ENCODE measurements around the gene ZCCHC24.

Gene ZCCHC24

GRCh38 chr10:79429751-79430150, 15.7 kb downstream of the ZCCHC24 start:
- H3K4me1 ChIP-seq (ENCODE audit: control insufficient read depth in 1 of 2, insufficient read depth in 2 of 2, low read length in 2 of 2): peaks cover 15 to 16% of the 10 kb centered on the region in 2 experiments
- DNase-seq: no peak
- H3K14ac ChIP-seq (ENCODE audit: low read length): no peak overlapping the region
- H2AK5ac ChIP-seq (ENCODE audit: low read length): no peak overlapping the region
- no peak overlapping the region for H3K4me3 ChIP-seq (ENCODE audit: low read depth, low read length)
- no peak overlapping the region for H2BK120ac ChIP-seq (ENCODE audit: insufficient read depth, low read length, poor library complexity)
- H3K4me2 ChIP-seq (ENCODE audit: low read length): no peak overlapping the region
- no peaks in the 10 kb centered on the region for H3K27me3 ChIP-seq (ENCODE audit: insufficient read depth, low read length)
- no CpG with 5 or more reads among the region's 4 CpGs for WGBS (ENCODE audit: extremely low coverage, insufficient coverage, insufficient read length)
- H3K23ac ChIP-seq (ENCODE audit: low read length): no peak overlapping the region
- H3K79me2 ChIP-seq (ENCODE audit: control insufficient read depth, insufficient read depth, low read length, poor library complexity): no peaks in the 10 kb centered on the region
- H3K18ac ChIP-seq (ENCODE audit: low read length): no peak overlapping the region
- no peak overlapping the region for H2BK12ac ChIP-seq (ENCODE audit: low read length)
- H3K27ac ChIP-seq (ENCODE audit: low read depth, low read length): no peak overlapping the region
- no peak overlapping the region for H2BK5ac ChIP-seq (ENCODE audit: low read depth, low read length, poor library complexity)
- H4K12ac ChIP-seq (ENCODE audit: low read depth, low read length): no peak overlapping the region
- H4K91ac ChIP-seq (ENCODE audit: low read depth, low read length): no peak overlapping the region
- H3K4ac ChIP-seq (ENCODE audit: low read depth, low read length): no peak overlapping the region
- H3K79me1 ChIP-seq (ENCODE audit: low read length): no peaks in the 10 kb centered on the region
- no peak overlapping the region for H2AFZ ChIP-seq (ENCODE audit: insufficient read depth, low read length, poor library complexity)
- no peak overlapping the region for H3K9ac ChIP-seq (ENCODE audit: low read length)
- H3K36me3 ChIP-seq (ENCODE audit: control insufficient read depth in 1 of 2, insufficient read depth in 2 of 2, low read length in 2 of 2): peaks cover 0 to 2% of the 10 kb centered on the region in 2 experiments
- H3K9me3 ChIP-seq (ENCODE audit: insufficient read depth, low read depth, low read length): peaks cover 8% of the 10 kb centered on the region
- no peak overlapping the region for H4K8ac ChIP-seq (ENCODE audit: low read depth, low read length)

GRCh38 chr10:79427965-79428364, 17.5 kb downstream of the ZCCHC24 start:
- peaks cover 0 to 2% of the 10 kb centered on the region in 2 experiments for H3K36me3 ChIP-seq (ENCODE audit: control insufficient read depth in 1 of 2, insufficient read depth in 2 of 2, low read length in 2 of 2)

GRCh38 chr10:79425074-79425532, 20.3 kb downstream of the ZCCHC24 start:
- H3K4ac ChIP-seq (ENCODE audit: low read depth, low read length): no peak overlapping the region
- peaks cover 4% of the 10 kb centered on the region for H3K9me3 ChIP-seq (ENCODE audit: insufficient read depth, low read depth, low read length)
- no peak overlapping the region for H3K23ac ChIP-seq (ENCODE audit: low read length)
- no peak overlapping the region for H4K8ac ChIP-seq (ENCODE audit: low read depth, low read length)
- H2BK5ac ChIP-seq (ENCODE audit: low read depth, low read length, poor library complexity): no peak overlapping the region
- H3K27me3 ChIP-seq (ENCODE audit: insufficient read depth, low read length): no peaks in the 10 kb centered on the region
- H3K79me2 ChIP-seq (ENCODE audit: control insufficient read depth, insufficient read depth, low read length, poor library complexity): no peaks in the 10 kb centered on the region
- H2AFZ ChIP-seq (ENCODE audit: insufficient read depth, low read length, poor library complexity): no peak overlapping the region
- H3K14ac ChIP-seq (ENCODE audit: low read length): no peak overlapping the region
- no CpG with 5 or more reads among the region's 5 CpGs for WGBS (ENCODE audit: extremely low coverage, insufficient coverage, insufficient read length)
- H3K9ac ChIP-seq (ENCODE audit: low read length): no peak overlapping the region
- no peak overlapping the region for H3K27ac ChIP-seq (ENCODE audit: low read depth, low read length)
- H3K36me3 ChIP-seq (ENCODE audit: control insufficient read depth in 1 of 2, insufficient read depth in 2 of 2, low read length in 2 of 2): peaks cover 0 to 2% of the 10 kb centered on the region in 2 experiments
- H3K18ac ChIP-seq (ENCODE audit: low read length): no peak overlapping the region
- peaks cover 0 to 7% of the 10 kb centered on the region in 2 experiments for H3K4me1 ChIP-seq (ENCODE audit: control insufficient read depth in 1 of 2, insufficient read depth in 2 of 2, low read length in 2 of 2)
- H3K4me2 ChIP-seq (ENCODE audit: low read length): no peak overlapping the region
- no peak overlapping the region for H2AK5ac ChIP-seq (ENCODE audit: low read length)
- H2BK120ac ChIP-seq (ENCODE audit: insufficient read depth, low read length, poor library complexity): no peak overlapping the region
- H2BK12ac ChIP-seq (ENCODE audit: low read length): no peak overlapping the region
- H4K12ac ChIP-seq (ENCODE audit: low read depth, low read length): no peak overlapping the region
- H3K79me1 ChIP-seq (ENCODE audit: low read length): no peaks in the 10 kb centered on the region
- no peak overlapping the region for H3K4me3 ChIP-seq (ENCODE audit: low read depth, low read length)
- H4K91ac ChIP-seq (ENCODE audit: low read depth, low read length): no peak overlapping the region
- DNase-seq: no peak

More at GRCh38 chr10:79427965-79428364, 17.5 kb downstream of the ZCCHC24 start:
- H3K27me3 ChIP-seq (ENCODE audit: insufficient read depth, low read length): no peaks in the 10 kb centered on the region
- WGBS (ENCODE audit: extremely low coverage, insufficient coverage, insufficient read length): no CpG with 5 or more reads among the region's 3 CpGs
- H3K4ac ChIP-seq (ENCODE audit: low read depth, low read length): no peak overlapping the region
- no peak overlapping the region for H3K23ac ChIP-seq (ENCODE audit: low read length)
- no peak for DNase-seq
- no peak overlapping the region for H2AFZ ChIP-seq (ENCODE audit: insufficient read depth, low read length, poor library complexity)
- H3K79me1 ChIP-seq (ENCODE audit: low read length): no peaks in the 10 kb centered on the region
- no peak overlapping the region for H3K4me3 ChIP-seq (ENCODE audit: low read depth, low read length)
- H4K91ac ChIP-seq (ENCODE audit: low read depth, low read length): no peak overlapping the region
- H3K79me2 ChIP-seq (ENCODE audit: control insufficient read depth, insufficient read depth, low read length, poor library complexity): no peaks in the 10 kb centered on the region
- no peak overlapping the region for H2BK5ac ChIP-seq (ENCODE audit: low read depth, low read length, poor library complexity)
- no peak overlapping the region for H3K14ac ChIP-seq (ENCODE audit: low read length)
- no peak overlapping the region for H2AK5ac ChIP-seq (ENCODE audit: low read length)
- H2BK12ac ChIP-seq (ENCODE audit: low read length): no peak overlapping the region
- H3K9me3 ChIP-seq (ENCODE audit: insufficient read depth, low read depth, low read length): peaks cover 8% of the 10 kb centered on the region
- H3K27ac ChIP-seq (ENCODE audit: low read depth, low read length): no peak overlapping the region
- no peak overlapping the region for H3K4me2 ChIP-seq (ENCODE audit: low read length)
- no peak overlapping the region for H4K8ac ChIP-seq (ENCODE audit: low read depth, low read length)
- H3K18ac ChIP-seq (ENCODE audit: low read length): no peak overlapping the region
- no peak overlapping the region for H4K12ac ChIP-seq (ENCODE audit: low read depth, low read length)
- no peaks in the 10 kb centered on the region for H3K4me1 ChIP-seq (ENCODE audit: control insufficient read depth in 1 of 2, insufficient read depth in 2 of 2, low read length in 2 of 2)
- no peak overlapping the region for H2BK120ac ChIP-seq (ENCODE audit: insufficient read depth, low read length, poor library complexity)
- H3K9ac ChIP-seq (ENCODE audit: low read length): no peak overlapping the region

GRCh38 chr10:79424221-79425073, 21.0 kb downstream of the ZCCHC24 start:
- H3K4me1 ChIP-seq (ENCODE audit: control insufficient read depth in 1 of 2, insufficient read depth in 2 of 2, low read length in 2 of 2): peaks cover 0 to 7% of the 10 kb centered on the region in 2 experiments
- no peak overlapping the region for H3K23ac ChIP-seq (ENCODE audit: low read length)
- no peak for DNase-seq
- no peak overlapping the region for H2AK5ac ChIP-seq (ENCODE audit: low read length)
- peaks cover 4% of the 10 kb centered on the region for H3K9me3 ChIP-seq (ENCODE audit: insufficient read depth, low read depth, low read length)
- H3K14ac ChIP-seq (ENCODE audit: low read length): no peak overlapping the region
- H3K4me3 ChIP-seq (ENCODE audit: low read depth, low read length): no peak overlapping the region
- no peak overlapping the region for H2AFZ ChIP-seq (ENCODE audit: insufficient read depth, low read length, poor library complexity)
- no peak overlapping the region for H2BK120ac ChIP-seq (ENCODE audit: insufficient read depth, low read length, poor library complexity)
- no peak overlapping the region for H2BK5ac ChIP-seq (ENCODE audit: low read depth, low read length, poor library complexity)
- H3K36me3 ChIP-seq (ENCODE audit: control insufficient read depth in 1 of 2, insufficient read depth in 2 of 2, low read length in 2 of 2): peaks cover 0 to 2% of the 10 kb centered on the region in 2 experiments
- WGBS (ENCODE audit: extremely low coverage, insufficient coverage, insufficient read length): no CpG with 5 or more reads among the region's 11 CpGs
- no peak overlapping the region for H3K4ac ChIP-seq (ENCODE audit: low read depth, low read length)
- no peak overlapping the region for H4K8ac ChIP-seq (ENCODE audit: low read depth, low read length)
- no peak overlapping the region for H3K18ac ChIP-seq (ENCODE audit: low read length)
- H4K91ac ChIP-seq (ENCODE audit: low read depth, low read length): no peak overlapping the region
- no peak overlapping the region for H3K27ac ChIP-seq (ENCODE audit: low read depth, low read length)
- H3K79me2 ChIP-seq (ENCODE audit: control insufficient read depth, insufficient read depth, low read length, poor library complexity): no peaks in the 10 kb centered on the region
- no peaks in the 10 kb centered on the region for H3K79me1 ChIP-seq (ENCODE audit: low read length)
- no peak overlapping the region for H3K9ac ChIP-seq (ENCODE audit: low read length)
- no peaks in the 10 kb centered on the region for H3K27me3 ChIP-seq (ENCODE audit: insufficient read depth, low read length)
- H4K12ac ChIP-seq (ENCODE audit: low read depth, low read length): no peak overlapping the region
- no peak overlapping the region for H2BK12ac ChIP-seq (ENCODE audit: low read length)
- no peak overlapping the region for H3K4me2 ChIP-seq (ENCODE audit: low read length)

Data from trophoblast cell (in vitro differentiated cells and primary cell).